GM23338 (cell line): ENCODE measurements around the gene NCKAP5. TPM values are rescaled to one million over a fixed set of nuclear protein-coding genes. Genes with fewer than 3 reads are reported as not detected.

Experiments used
- ATAC-seq: fragments of 200-7000 bp; cut with Tn5 transposase; 3 replicates; pipeline ENCODE4 v1.9.1; 2020
- DNase-seq: peaks from one replicate; pipeline ENCODE4 v3.0.0-alpha.2; 2015; ENCODE audit warnings: low spot score
- H2AFZ ChIP-seq: fragments of 200-600 bp; sonication (generic); 2 replicates; pipeline ENCODE4 v1.8.0; 2016; ENCODE audit warnings: antibody characterized with exemption, mild to moderate bottlenecking, moderate library complexity
- H3F3A ChIP-seq: fragments of 200-600 bp; sonication (generic); replicated peaks from 2 replicates; pipeline ENCODE4 v1.8.0; 2017; ENCODE audit warnings: antibody characterized with exemption, mixed run types, low read depth
- H3K27ac ChIP-seq: fragments of 200-600 bp; sonication (generic); 2 replicates; pipeline ENCODE4 v1.6.1; 2016; ENCODE audit warnings: low read depth
- H3K27me3 ChIP-seq: fragments of 200-600 bp; sonication (generic); 2 replicates; pipeline ENCODE4 v1.8.0; 2016; ENCODE audit warnings: mild to moderate bottlenecking, mixed run types, moderate library complexity; ENCODE audit not compliant: insufficient read depth
- H3K36me3 ChIP-seq: fragments of 200-600 bp; sonication (generic); 2 replicates; pipeline ENCODE4 v1.8.0; 2016; ENCODE audit warnings: mild to moderate bottlenecking; ENCODE audit not compliant: insufficient read depth
- H3K4me1 ChIP-seq: fragments of 200-600 bp; sonication (generic); 2 replicates; pipeline ENCODE4 v1.8.0; 2016; ENCODE audit warnings: mild to moderate bottlenecking, moderate library complexity; ENCODE audit not compliant: insufficient read depth
- H3K4me2 ChIP-seq: fragments of 200-600 bp; sonication (generic); 2 replicates; pipeline ENCODE4 v1.7.1; 2017; ENCODE audit warnings: mixed run types
- H3K4me3 ChIP-seq: fragments of 200-600 bp; sonication (generic); 2 replicates; pipeline ENCODE4 v1.6.1; 2016; ENCODE audit warnings: mixed run types
- H3K79me2 ChIP-seq: fragments of 200-600 bp; sonication (generic); replicated peaks from 2 replicates; pipeline ENCODE4 v1.8.0; 2017; ENCODE audit warnings: mild to moderate bottlenecking; ENCODE audit not compliant: insufficient read depth
- H3K9me2 ChIP-seq: fragments of 200-600 bp; sonication (generic); 2 replicates; pipeline ENCODE4 v1.8.0; 2017; ENCODE audit not compliant: insufficient read depth
- H4K20me1 ChIP-seq: fragments of 200-600 bp; sonication (generic); replicated peaks from 2 replicates; pipeline ENCODE4 v1.8.0; 2017; ENCODE audit warnings: mild to moderate bottlenecking; ENCODE audit not compliant: insufficient read depth
- H3K27ac Mint-ChIP-seq: 2 replicates; pipeline ENCODE4 v1.8.0; 2020; ENCODE audit warnings: inconsistent platforms, mild to moderate bottlenecking, moderate library complexity, mixed read lengths
- H3K27me3 Mint-ChIP-seq: 3 replicates; pipeline ENCODE4 v1.8.0; 2022; ENCODE audit warnings: low read depth, mild to moderate bottlenecking, moderate library complexity, mixed read lengths, inconsistent platforms; ENCODE audit not compliant: insufficient read depth, poor library complexity
- H3K36me3 Mint-ChIP-seq: 3 replicates; pipeline ENCODE4 v1.8.0; 2021; ENCODE audit warnings: low read depth, mild to moderate bottlenecking, inconsistent platforms, moderate library complexity, mixed read lengths
- H3K4me1 Mint-ChIP-seq: 3 replicates; pipeline ENCODE4 v1.8.0; 2020; ENCODE audit warnings: mild to moderate bottlenecking, inconsistent platforms, mixed read lengths
- H3K4me3 Mint-ChIP-seq: 3 replicates; pipeline ENCODE4 v1.8.0; 2021; ENCODE audit warnings: moderate library complexity, mild to moderate bottlenecking, inconsistent platforms, mixed read lengths
- H3K9me3 Mint-ChIP-seq: 3 replicates; pipeline ENCODE4 v1.8.0; 2020; ENCODE audit warnings: moderate library complexity, mild to moderate bottlenecking, inconsistent platforms, mixed read lengths
- CREB1 ChIP-seq: fragments of 250-450 bp; sonication (Bioruptor Pico); IDR thresholded peaks from 2 replicates; pipeline ENCODE4 v1.5.0; 2020; ENCODE audit warnings: low read depth, mild to moderate bottlenecking, moderate library complexity
- EZH2 ChIP-seq: fragments of 200-600 bp; sonication (generic); IDR thresholded peaks from one replicate; pipeline ENCODE4 v1.8.0; 2017; ENCODE audit warnings: antibody characterized with exemption, mild to moderate bottlenecking, low read depth; ENCODE audit not compliant: unreplicated experiment
- EZH2phosphoT487 ChIP-seq: fragments of 200-600 bp; sonication (generic); IDR thresholded peaks from one replicate; pipeline ENCODE4 v1.8.1; 2018; ENCODE audit warnings: antibody characterized with exemption; ENCODE audit not compliant: unreplicated experiment
- JUNB ChIP-seq: IDR thresholded peaks from one replicate; pipeline ENCODE4 v1.6.1; 2016; ENCODE audit warnings: antibody characterized with exemption; ENCODE audit not compliant: unreplicated experiment
- NANOG ChIP-seq: IDR thresholded peaks from 2 replicates; pipeline ENCODE4 v1.6.1; 2016; ENCODE audit warnings: antibody characterized with exemption, borderline replicate concordance
- POLR2AphosphoS5 ChIP-seq: IDR thresholded peaks from 2 replicates; pipeline ENCODE4 v1.6.1; 2016; ENCODE audit warnings: antibody characterized with exemption, low read depth
- STAT1 ChIP-seq: IDR thresholded peaks from one replicate; pipeline ENCODE4 v1.6.1; 2016; ENCODE audit warnings: antibody characterized with exemption; ENCODE audit not compliant: unreplicated experiment
- ZNF114 ChIP-seq: fragments of 250-450 bp; sonication (Bioruptor Pico); IDR thresholded peaks from 2 replicates; pipeline ENCODE4 v1.5.0; 2020; ENCODE audit warnings: mild to moderate bottlenecking, moderate library complexity
- ZNF331 ChIP-seq: fragments of 250-450 bp; sonication (Bioruptor Pico); IDR thresholded peaks from 2 replicates; pipeline ENCODE4 v1.5.0; 2020; ENCODE audit warnings: low read depth, mild to moderate bottlenecking, moderate library complexity
- polyA plus RNA-seq: library from polyadenylated mRNA; unstranded; fragments of >200 nt; fragmentation: Nextera tagmentation; extraction: Ambion mirVana; gene quantifications from 2 replicates; pipeline ENCODE4 v1.2.1, GENCODE V29; 2016
- total RNA-seq: library from RNA; depleted of rRNA; stranded (reverse); fragments of >200 nt; shearing (Covaris generic); gene quantifications from 2 replicates; pipeline ENCODE4 v1.2.3, GENCODE V29; 2014
- TF ChIP-seq, protein P1 (sequence below): fragments of 250-450 bp; sonication (Bioruptor Pico); IDR thresholded peaks from 2 replicates; pipeline ENCODE4 v1.5.0; 2020; ENCODE audit warnings: mild to moderate bottlenecking, moderate library complexity
- TF ChIP-seq, protein P2 (sequence below), 2 experiments: fragments of 200-600 bp in 1 of 2; sonication (generic) in 1 of 2; conservative IDR thresholded peaks; 2 replicates each; pipeline versions ENCODE4 v1.5.1 to v1.6.1; 2016 to 2017; ENCODE audit warnings: antibody characterized with exemption in 2 of 2, low read depth in 2 of 2, mild to moderate bottlenecking in 2 of 2, moderate library complexity in 1 of 2
- TF ChIP-seq, protein P3 (sequence below): IDR thresholded peaks from one replicate; pipeline ENCODE4 v1.6.1; 2018; ENCODE audit warnings: antibody characterized with exemption; ENCODE audit not compliant: unreplicated experiment
- TF ChIP-seq, protein P4 (sequence below): IDR thresholded peaks from 2 replicates; pipeline ENCODE4 v1.6.1; 2016; ENCODE audit warnings: antibody characterized with exemption

The NCKAP5 gene
- total and polyA plus RNA-seq, 2 experiments from 2014 or later, result 0.34 to 0.73 TPM

DNA sequence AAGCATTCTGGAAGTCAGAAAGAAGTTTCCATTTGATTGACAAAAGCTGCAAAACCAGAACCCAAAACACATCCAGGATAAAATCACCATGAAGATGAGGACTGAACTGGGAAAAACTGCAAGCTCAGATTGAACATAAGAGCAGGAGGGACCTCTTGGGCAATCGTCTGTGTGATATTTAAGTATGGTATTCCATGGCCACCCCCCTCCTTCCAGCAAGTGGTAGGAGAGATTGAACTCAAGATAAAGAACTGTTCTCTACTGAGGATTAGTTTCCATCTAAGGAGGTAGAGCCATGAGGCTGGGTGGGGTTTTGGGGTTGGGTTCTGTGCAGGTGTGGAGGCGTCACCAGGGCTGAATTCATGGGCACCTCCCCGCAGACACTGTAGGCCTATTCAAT is 251.1 kb downstream of the NCKAP5 start:
- TF ChIP-seq, protein P1, sequence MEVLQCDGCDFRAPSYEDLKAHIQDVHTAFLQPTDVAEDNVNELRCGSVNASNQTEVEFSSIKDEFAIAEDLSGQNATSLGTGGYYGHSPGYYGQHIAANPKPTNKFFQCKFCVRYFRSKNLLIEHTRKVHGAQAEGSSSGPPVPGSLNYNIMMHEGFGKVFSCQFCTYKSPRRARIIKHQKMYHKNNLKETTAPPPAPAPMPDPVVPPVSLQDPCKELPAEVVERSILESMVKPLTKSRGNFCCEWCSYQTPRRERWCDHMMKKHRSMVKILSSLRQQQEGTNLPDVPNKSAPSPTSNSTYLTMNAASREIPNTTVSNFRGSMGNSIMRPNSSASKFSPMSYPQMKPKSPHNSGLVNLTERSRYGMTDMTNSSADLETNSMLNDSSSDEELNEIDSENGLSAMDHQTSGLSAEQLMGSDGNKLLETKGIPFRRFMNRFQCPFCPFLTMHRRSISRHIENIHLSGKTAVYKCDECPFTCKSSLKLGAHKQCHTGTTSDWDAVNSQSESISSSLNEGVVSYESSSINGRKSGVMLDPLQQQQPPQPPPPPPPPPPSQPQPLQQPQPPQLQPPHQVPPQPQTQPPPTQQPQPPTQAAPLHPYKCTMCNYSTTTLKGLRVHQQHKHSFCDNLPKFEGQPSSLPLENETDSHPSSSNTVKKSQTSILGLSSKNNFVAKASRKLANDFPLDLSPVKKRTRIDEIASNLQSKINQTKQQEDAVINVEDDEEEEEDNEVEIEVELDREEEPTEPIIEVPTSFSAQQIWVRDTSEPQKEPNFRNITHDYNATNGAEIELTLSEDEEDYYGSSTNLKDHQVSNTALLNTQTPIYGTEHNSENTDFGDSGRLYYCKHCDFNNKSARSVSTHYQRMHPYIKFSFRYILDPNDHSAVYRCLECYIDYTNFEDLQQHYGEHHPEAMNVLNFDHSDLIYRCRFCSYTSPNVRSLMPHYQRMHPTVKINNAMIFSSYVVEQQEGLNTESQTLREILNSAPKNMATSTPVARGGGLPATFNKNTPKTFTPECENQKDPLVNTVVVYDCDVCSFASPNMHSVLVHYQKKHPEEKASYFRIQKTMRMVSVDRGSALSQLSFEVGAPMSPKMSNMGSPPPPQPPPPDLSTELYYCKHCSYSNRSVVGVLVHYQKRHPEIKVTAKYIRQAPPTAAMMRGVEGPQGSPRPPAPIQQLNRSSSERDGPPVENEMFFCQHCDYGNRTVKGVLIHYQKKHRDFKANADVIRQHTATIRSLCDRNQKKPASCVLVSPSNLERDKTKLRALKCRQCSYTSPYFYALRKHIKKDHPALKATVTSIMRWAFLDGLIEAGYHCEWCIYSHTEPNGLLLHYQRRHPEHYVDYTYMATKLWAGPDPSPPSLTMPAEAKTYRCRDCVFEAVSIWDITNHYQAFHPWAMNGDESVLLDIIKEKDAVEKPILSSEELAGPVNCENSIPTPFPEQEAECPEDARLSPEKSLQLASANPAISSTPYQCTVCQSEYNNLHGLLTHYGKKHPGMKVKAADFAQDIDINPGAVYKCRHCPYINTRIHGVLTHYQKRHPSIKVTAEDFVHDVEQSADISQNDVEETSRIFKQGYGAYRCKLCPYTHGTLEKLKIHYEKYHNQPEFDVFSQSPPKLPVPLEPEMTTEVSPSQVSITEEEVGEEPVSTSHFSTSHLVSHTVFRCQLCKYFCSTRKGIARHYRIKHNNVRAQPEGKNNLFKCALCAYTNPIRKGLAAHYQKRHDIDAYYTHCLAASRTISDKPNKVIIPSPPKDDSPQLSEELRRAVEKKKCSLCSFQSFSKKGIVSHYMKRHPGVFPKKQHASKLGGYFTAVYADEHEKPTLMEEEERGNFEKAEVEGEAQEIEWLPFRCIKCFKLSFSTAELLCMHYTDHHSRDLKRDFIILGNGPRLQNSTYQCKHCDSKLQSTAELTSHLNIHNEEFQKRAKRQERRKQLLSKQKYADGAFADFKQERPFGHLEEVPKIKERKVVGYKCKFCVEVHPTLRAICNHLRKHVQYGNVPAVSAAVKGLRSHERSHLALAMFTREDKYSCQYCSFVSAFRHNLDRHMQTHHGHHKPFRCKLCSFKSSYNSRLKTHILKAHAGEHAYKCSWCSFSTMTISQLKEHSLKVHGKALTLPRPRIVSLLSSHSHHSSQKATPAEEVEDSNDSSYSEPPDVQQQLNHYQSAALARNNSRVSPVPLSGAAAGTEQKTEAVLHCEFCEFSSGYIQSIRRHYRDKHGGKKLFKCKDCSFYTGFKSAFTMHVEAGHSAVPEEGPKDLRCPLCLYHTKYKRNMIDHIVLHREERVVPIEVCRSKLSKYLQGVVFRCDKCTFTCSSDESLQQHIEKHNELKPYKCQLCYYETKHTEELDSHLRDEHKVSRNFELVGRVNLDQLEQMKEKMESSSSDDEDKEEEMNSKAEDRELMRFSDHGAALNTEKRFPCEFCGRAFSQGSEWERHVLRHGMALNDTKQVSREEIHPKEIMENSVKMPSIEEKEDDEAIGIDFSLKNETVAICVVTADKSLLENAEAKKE (CRISPR knock-in tag), result no peak
- TF ChIP-seq POLR2AphosphoS5 (no peak), ZNF331 (no peak), ZNF114 (CRISPR knock-in tag) (no peak), NANOG (no peak), JUNB (no peak), EZH2 (no peak), STAT1 (no peak), CREB1 (CRISPR knock-in tag) (no peak), EZH2phosphoT487 (no peak)
- TF ChIP-seq, protein P2, sequence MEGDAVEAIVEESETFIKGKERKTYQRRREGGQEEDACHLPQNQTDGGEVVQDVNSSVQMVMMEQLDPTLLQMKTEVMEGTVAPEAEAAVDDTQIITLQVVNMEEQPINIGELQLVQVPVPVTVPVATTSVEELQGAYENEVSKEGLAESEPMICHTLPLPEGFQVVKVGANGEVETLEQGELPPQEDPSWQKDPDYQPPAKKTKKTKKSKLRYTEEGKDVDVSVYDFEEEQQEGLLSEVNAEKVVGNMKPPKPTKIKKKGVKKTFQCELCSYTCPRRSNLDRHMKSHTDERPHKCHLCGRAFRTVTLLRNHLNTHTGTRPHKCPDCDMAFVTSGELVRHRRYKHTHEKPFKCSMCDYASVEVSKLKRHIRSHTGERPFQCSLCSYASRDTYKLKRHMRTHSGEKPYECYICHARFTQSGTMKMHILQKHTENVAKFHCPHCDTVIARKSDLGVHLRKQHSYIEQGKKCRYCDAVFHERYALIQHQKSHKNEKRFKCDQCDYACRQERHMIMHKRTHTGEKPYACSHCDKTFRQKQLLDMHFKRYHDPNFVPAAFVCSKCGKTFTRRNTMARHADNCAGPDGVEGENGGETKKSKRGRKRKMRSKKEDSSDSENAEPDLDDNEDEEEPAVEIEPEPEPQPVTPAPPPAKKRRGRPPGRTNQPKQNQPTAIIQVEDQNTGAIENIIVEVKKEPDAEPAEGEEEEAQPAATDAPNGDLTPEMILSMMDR (conservative IDR thresholded peaks at IDR 0.05; ENCODE audit: low read depth in 2 of 2), result no peak
- TF ChIP-seq, protein P3, sequence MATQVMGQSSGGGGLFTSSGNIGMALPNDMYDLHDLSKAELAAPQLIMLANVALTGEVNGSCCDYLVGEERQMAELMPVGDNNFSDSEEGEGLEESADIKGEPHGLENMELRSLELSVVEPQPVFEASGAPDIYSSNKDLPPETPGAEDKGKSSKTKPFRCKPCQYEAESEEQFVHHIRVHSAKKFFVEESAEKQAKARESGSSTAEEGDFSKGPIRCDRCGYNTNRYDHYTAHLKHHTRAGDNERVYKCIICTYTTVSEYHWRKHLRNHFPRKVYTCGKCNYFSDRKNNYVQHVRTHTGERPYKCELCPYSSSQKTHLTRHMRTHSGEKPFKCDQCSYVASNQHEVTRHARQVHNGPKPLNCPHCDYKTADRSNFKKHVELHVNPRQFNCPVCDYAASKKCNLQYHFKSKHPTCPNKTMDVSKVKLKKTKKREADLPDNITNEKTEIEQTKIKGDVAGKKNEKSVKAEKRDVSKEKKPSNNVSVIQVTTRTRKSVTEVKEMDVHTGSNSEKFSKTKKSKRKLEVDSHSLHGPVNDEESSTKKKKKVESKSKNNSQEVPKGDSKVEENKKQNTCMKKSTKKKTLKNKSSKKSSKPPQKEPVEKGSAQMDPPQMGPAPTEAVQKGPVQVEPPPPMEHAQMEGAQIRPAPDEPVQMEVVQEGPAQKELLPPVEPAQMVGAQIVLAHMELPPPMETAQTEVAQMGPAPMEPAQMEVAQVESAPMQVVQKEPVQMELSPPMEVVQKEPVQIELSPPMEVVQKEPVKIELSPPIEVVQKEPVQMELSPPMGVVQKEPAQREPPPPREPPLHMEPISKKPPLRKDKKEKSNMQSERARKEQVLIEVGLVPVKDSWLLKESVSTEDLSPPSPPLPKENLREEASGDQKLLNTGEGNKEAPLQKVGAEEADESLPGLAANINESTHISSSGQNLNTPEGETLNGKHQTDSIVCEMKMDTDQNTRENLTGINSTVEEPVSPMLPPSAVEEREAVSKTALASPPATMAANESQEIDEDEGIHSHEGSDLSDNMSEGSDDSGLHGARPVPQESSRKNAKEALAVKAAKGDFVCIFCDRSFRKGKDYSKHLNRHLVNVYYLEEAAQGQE, result no peak
- TF ChIP-seq, protein P4, sequence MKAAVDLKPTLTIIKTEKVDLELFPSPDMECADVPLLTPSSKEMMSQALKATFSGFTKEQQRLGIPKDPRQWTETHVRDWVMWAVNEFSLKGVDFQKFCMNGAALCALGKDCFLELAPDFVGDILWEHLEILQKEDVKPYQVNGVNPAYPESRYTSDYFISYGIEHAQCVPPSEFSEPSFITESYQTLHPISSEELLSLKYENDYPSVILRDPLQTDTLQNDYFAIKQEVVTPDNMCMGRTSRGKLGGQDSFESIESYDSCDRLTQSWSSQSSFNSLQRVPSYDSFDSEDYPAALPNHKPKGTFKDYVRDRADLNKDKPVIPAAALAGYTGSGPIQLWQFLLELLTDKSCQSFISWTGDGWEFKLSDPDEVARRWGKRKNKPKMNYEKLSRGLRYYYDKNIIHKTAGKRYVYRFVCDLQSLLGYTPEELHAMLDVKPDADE, result no peak
- DNase-seq, result no peak
- no peaks in the 10 kb centered on the region for H3F3A ChIP-seq
- no peaks in the 10 kb centered on the region for H3K27me3 ChIP-seq
- Mint-ChIP-seq H3K4me3 (no peak overlapping the region), H3K4me1 (peaks cover 9% of the 10 kb centered on the region; the same call in 2 of the 3 replicates), H3K9me3 (peaks cover 3% of the 10 kb centered on the region; the same call in 2 of the 3 replicates), H3K36me3 (no peaks in the 10 kb centered on the region), H3K27ac (no peak overlapping the region), H3K27me3 (peaks cover 2% of the 10 kb centered on the region)
- no peaks in the 10 kb centered on the region for H4K20me1 ChIP-seq
- no peaks in the 10 kb centered on the region for H3K4me1 ChIP-seq
- H3K9me2 ChIP-seq, result peaks cover 11% of the 10 kb centered on the region
- ATAC-seq, result no peak
- no peak overlapping the region for H3K4me3 ChIP-seq
- no peak overlapping the region for H3K27ac ChIP-seq
- H3K79me2 ChIP-seq, result no peaks in the 10 kb centered on the region
- no peak overlapping the region for H3K4me2 ChIP-seq
- H3K36me3 ChIP-seq, result no peaks in the 10 kb centered on the region
- no peak overlapping the region for H2AFZ ChIP-seq
